ENCODE results near the gene HSD17B13.
"Not testable (repeated sequence)": the region's sequence is repeated elsewhere in the genome, so short reads cannot be mapped to it uniquely, and the experiment has no call there.

Gene HSD17B13

GRCh38 chr4:87305562-87305961 lies 17.1 kb downstream of the HSD17B13 start:
- no peak overlapping the region for H3K9ac ChIP-seq (ENCODE audit: low read depth, low read length)
- H3K36me3 ChIP-seq (ENCODE audit: insufficient read depth, low read length): no peaks in the 10 kb centered on the region
- no peaks in the 10 kb centered on the region for H3K9me3 ChIP-seq (ENCODE audit: control insufficient read depth, insufficient read depth, low read length)
- no peaks in the 10 kb centered on the region for H3K4me1 ChIP-seq (ENCODE audit: insufficient read depth, low read length)

GRCh38 chr4:87304745-87305432 lies 17.8 kb downstream of the HSD17B13 start:
- H3K4me1 ChIP-seq (ENCODE audit: insufficient read depth, low read length): no peaks in the 10 kb centered on the region
- H3K9me3 ChIP-seq (ENCODE audit: control insufficient read depth, insufficient read depth, low read length): no peaks in the 10 kb centered on the region
- H3K9ac ChIP-seq (ENCODE audit: low read depth, low read length): no peak overlapping the region
- H3K36me3 ChIP-seq (ENCODE audit: insufficient read depth, low read length): no peaks in the 10 kb centered on the region

- Histone ChIP-seq H3K9me3 (ENCODE audit: control insufficient read depth, insufficient read depth, low read length) (peaks cover 1% of the 10 kb centered on the region; the same call in 1 of the 2 replicates), H3K4me1 (ENCODE audit: insufficient read depth, low read length) (no peaks in the 10 kb centered on the region), H3K9ac (ENCODE audit: low read depth, low read length) (no peak overlapping the region), H3K36me3 (ENCODE audit: insufficient read depth, low read length) (no peaks in the 10 kb centered on the region)
Observed at GRCh38 chr4:87299898-87300297, 22.8 kb downstream of the HSD17B13 start.

GRCh38 chr4:87298362-87298761 lies 24.3 kb downstream of the HSD17B13 start:
- Histone ChIP-seq H3K4me1 (ENCODE audit: insufficient read depth, low read length) (no peaks in the 10 kb centered on the region), H3K9ac (ENCODE audit: low read depth, low read length) (no peak overlapping the region), H3K36me3 (ENCODE audit: insufficient read depth, low read length) (no peaks in the 10 kb centered on the region)

GRCh38 chr4:87294911-87295310 lies 27.8 kb downstream of the HSD17B13 start:
- H3K4me1 ChIP-seq (ENCODE audit: insufficient read depth, low read length); H3K9ac ChIP-seq (ENCODE audit: low read depth, low read length); H3K36me3 ChIP-seq (ENCODE audit: insufficient read depth, low read length): not testable (repeated sequence)
- peaks cover 13% of the 10 kb centered on the region for H3K9me3 ChIP-seq (ENCODE audit: control insufficient read depth, insufficient read depth, low read length)

More at GRCh38 chr4:87298362-87298761, 24.3 kb downstream of the HSD17B13 start:
- H3K9me3 ChIP-seq (ENCODE audit: control insufficient read depth, insufficient read depth, low read length): peaks cover 8% of the 10 kb centered on the region

- H3K36me3 ChIP-seq (ENCODE audit: insufficient read depth, low read length); H3K9ac ChIP-seq (ENCODE audit: low read depth, low read length); H3K4me1 ChIP-seq (ENCODE audit: insufficient read depth, low read length): not testable (repeated sequence)
- peaks cover 13% of the 10 kb centered on the region for H3K9me3 ChIP-seq (ENCODE audit: control insufficient read depth, insufficient read depth, low read length)
Observed at GRCh38 chr4:87293889-87294288, 28.8 kb downstream of the HSD17B13 start.

- H3K4me1 ChIP-seq (ENCODE audit: insufficient read depth, low read length): no peaks in the 10 kb centered on the region
Observed at GRCh38 chr4:87286970-87287369, 35.7 kb downstream of the HSD17B13 start.

GRCh38 chr4:87284268-87284667 lies 38.4 kb downstream of the HSD17B13 start:
- H3K36me3 ChIP-seq (ENCODE audit: insufficient read depth, low read length); H3K9me3 ChIP-seq (ENCODE audit: control insufficient read depth, insufficient read depth, low read length); H3K4me1 ChIP-seq (ENCODE audit: insufficient read depth, low read length); H3K9ac ChIP-seq (ENCODE audit: low read depth, low read length): not testable (repeated sequence)

More at GRCh38 chr4:87286970-87287369, 35.7 kb downstream of the HSD17B13 start:
- no peak overlapping the region for H3K9ac ChIP-seq (ENCODE audit: low read depth, low read length)
- H3K36me3 ChIP-seq (ENCODE audit: insufficient read depth, low read length): no peaks in the 10 kb centered on the region
- peaks cover 7% of the 10 kb centered on the region; the same call in 1 of the 2 replicates for H3K9me3 ChIP-seq (ENCODE audit: control insufficient read depth, insufficient read depth, low read length)

GRCh38 chr4:87283151-87283550 lies 39.5 kb downstream of the HSD17B13 start:
- no peaks in the 10 kb centered on the region for H3K36me3 ChIP-seq (ENCODE audit: insufficient read depth, low read length)
- H3K9me3 ChIP-seq (ENCODE audit: control insufficient read depth, insufficient read depth, low read length): peaks cover 7% of the 10 kb centered on the region; the same call in 1 of the 2 replicates
- H3K9ac ChIP-seq (ENCODE audit: low read depth, low read length): no peak overlapping the region
- H3K4me1 ChIP-seq (ENCODE audit: insufficient read depth, low read length): no peaks in the 10 kb centered on the region

GRCh38 chr4:87281603-87282002 lies 41.1 kb downstream of the HSD17B13 start:
- peaks cover 2% of the 10 kb centered on the region; the same call in 1 of the 2 replicates for H3K9me3 ChIP-seq (ENCODE audit: control insufficient read depth, insufficient read depth, low read length)
- no peaks in the 10 kb centered on the region for H3K4me1 ChIP-seq (ENCODE audit: insufficient read depth, low read length)
- H3K9ac ChIP-seq (ENCODE audit: low read depth, low read length): no peak overlapping the region

GRCh38 chr4:87278335-87278794 lies 44.3 kb downstream of the HSD17B13 start:
- H3K36me3 ChIP-seq (ENCODE audit: insufficient read depth, low read length): no peaks in the 10 kb centered on the region
- H3K4me1 ChIP-seq (ENCODE audit: insufficient read depth, low read length): no peaks in the 10 kb centered on the region
- H3K9ac ChIP-seq (ENCODE audit: low read depth, low read length): no peak overlapping the region
- no peaks in the 10 kb centered on the region for H3K9me3 ChIP-seq (ENCODE audit: control insufficient read depth, insufficient read depth, low read length)

More at GRCh38 chr4:87281603-87282002, 41.1 kb downstream of the HSD17B13 start:
- H3K36me3 ChIP-seq (ENCODE audit: insufficient read depth, low read length): no peaks in the 10 kb centered on the region

- Histone ChIP-seq H3K4me1 (ENCODE audit: insufficient read depth, low read length) (no peaks in the 10 kb centered on the region), H3K9ac (ENCODE audit: low read depth, low read length) (no peak overlapping the region), H3K36me3 (ENCODE audit: insufficient read depth, low read length) (no peaks in the 10 kb centered on the region), H3K9me3 (ENCODE audit: control insufficient read depth, insufficient read depth, low read length) (no peaks in the 10 kb centered on the region)
Observed at GRCh38 chr4:87275311-87275710, 47.4 kb downstream of the HSD17B13 start.

- H3K9ac ChIP-seq (ENCODE audit: low read depth, low read length): no peak overlapping the region
- no peaks in the 10 kb centered on the region for H3K9me3 ChIP-seq (ENCODE audit: control insufficient read depth, insufficient read depth, low read length)
- H3K36me3 ChIP-seq (ENCODE audit: insufficient read depth, low read length): no peaks in the 10 kb centered on the region
- H3K4me1 ChIP-seq (ENCODE audit: insufficient read depth, low read length): no peaks in the 10 kb centered on the region
Observed at GRCh38 chr4:87274803-87275202, 47.9 kb downstream of the HSD17B13 start.

GRCh38 chr4:87274327-87274726 lies 48.4 kb downstream of the HSD17B13 start:
- Histone ChIP-seq H3K4me1 (ENCODE audit: insufficient read depth, low read length) (no peaks in the 10 kb centered on the region), H3K36me3 (ENCODE audit: insufficient read depth, low read length) (no peaks in the 10 kb centered on the region), H3K9me3 (ENCODE audit: control insufficient read depth, insufficient read depth, low read length) (no peaks in the 10 kb centered on the region), H3K9ac (ENCODE audit: low read depth, low read length) (no peak overlapping the region)

- H3K9me3 ChIP-seq (ENCODE audit: control insufficient read depth, insufficient read depth, low read length): no peaks in the 10 kb centered on the region
- no peak overlapping the region for H3K9ac ChIP-seq (ENCODE audit: low read depth, low read length)
- no peaks in the 10 kb centered on the region for H3K4me1 ChIP-seq (ENCODE audit: insufficient read depth, low read length)
- no peaks in the 10 kb centered on the region for H3K36me3 ChIP-seq (ENCODE audit: insufficient read depth, low read length)
Observed at GRCh38 chr4:87270825-87271224, 51.9 kb downstream of the HSD17B13 start.
